Breast epithelium (tissue), 3 donors: ENCODE data around the gene ZNF813.

Experiments
- POLR2A ChIP-seq: fragments of 450-650 bp; IDR thresholded peaks from one replicate; pipeline ENCODE4 v1.6.1; 2016; ENCODE audit warnings: antibody characterized with exemption, mild to moderate bottlenecking, moderate library complexity
- POLR2AphosphoS5 ChIP-seq, 3 donors: sonication (generic); formaldehyde crosslinking; IDR thresholded peaks; one replicate each; pipeline ENCODE4 v1.6.1; 2017; ENCODE audit warnings: antibody characterized with exemption in 3 of 3
- TF ChIP-seq, protein P1 (sequence below), 3 donors: fragments of 450-650 bp; IDR thresholded peaks; one replicate each; pipeline ENCODE4 v1.5.1; 2016 to 2017; ENCODE audit warnings: antibody characterized with exemption in 3 of 3, mild to moderate bottlenecking in 3 of 3, moderate library complexity in 3 of 3

DNA sequence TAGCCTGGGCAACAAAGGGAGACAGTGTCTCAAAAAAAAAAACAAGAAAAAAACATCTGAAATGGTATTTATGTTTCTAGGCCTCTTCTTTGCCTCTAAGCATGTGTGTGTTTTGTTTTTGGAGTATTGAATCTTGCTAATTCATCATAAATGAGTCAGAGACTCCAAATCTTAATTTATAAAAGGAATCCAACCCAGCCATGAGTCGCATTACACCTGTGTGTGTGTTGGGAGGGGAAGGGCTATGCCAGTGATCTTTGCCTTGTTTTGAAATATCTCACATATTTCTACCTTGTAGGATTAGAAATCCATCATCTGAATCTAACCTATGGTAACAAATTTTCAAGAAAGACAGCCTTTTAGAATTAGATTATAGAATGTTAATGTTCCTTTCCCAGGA, 74.4 kb downstream of the ZNF813 start:
- TF ChIP-seq, protein P1, sequence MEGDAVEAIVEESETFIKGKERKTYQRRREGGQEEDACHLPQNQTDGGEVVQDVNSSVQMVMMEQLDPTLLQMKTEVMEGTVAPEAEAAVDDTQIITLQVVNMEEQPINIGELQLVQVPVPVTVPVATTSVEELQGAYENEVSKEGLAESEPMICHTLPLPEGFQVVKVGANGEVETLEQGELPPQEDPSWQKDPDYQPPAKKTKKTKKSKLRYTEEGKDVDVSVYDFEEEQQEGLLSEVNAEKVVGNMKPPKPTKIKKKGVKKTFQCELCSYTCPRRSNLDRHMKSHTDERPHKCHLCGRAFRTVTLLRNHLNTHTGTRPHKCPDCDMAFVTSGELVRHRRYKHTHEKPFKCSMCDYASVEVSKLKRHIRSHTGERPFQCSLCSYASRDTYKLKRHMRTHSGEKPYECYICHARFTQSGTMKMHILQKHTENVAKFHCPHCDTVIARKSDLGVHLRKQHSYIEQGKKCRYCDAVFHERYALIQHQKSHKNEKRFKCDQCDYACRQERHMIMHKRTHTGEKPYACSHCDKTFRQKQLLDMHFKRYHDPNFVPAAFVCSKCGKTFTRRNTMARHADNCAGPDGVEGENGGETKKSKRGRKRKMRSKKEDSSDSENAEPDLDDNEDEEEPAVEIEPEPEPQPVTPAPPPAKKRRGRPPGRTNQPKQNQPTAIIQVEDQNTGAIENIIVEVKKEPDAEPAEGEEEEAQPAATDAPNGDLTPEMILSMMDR (IDR thresholded peaks at IDR 0.05) = no peak
- TF ChIP-seq POLR2AphosphoS5 (IDR thresholded peaks at IDR 0.05) = no peak
- TF ChIP-seq POLR2A = no peak
